ENCODE results near the gene KRTAP15-1. TPM values are rescaled to one million over a fixed set of nuclear protein-coding genes. Genes with fewer than 3 reads are reported as not detected.

The KRTAP15-1 gene
- total and polyA plus RNA-seq, 2 of the 13 experiments (the other 11 are each of a cell fraction or from before 2014, with no cell fraction given): not detected

DNA sequence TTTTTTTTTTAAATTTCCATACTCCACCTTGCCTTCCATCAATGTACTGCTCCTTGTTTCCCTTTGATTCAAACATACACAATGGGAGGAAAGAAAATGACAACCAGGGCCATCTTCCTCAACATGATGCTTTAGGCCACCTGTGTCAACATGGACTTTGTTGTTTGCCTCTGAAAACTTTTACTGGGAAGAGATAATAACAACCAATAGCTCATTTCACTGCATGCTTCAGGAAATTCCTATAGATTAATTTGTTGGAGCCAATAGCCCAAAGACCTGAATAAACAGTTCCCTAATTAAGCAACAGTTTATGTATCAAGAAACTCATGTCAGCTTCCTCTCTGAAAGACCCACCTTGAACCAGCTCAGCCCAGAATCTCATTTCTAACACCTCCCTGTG is 3.2 kb downstream of the KRTAP15-1 start:
- FAIRE-seq: no peak
- Histone ChIP-seq H3K36me3 (replicated peaks in 1 of 2; ENCODE audit: control insufficient read depth in 1 of 2, insufficient read depth in 2 of 2, low read length in 2 of 2) (no peaks in the 10 kb centered on the region), H3K27me3 (ENCODE audit: control insufficient read depth in 1 of 2, insufficient read depth in 2 of 2, low read length in 2 of 2) (no peaks in the 10 kb centered on the region), H3K9me3 (ENCODE audit: low read length) (peaks cover 89% of the 10 kb centered on the region), H4K20me1 (ENCODE audit: insufficient read depth, low read length) (no peaks in the 10 kb centered on the region), H3K4me3 (replicated peaks in 1 of 3; ENCODE audit: insufficient read depth in 1 of 3, low read depth in 2 of 3, low read length in 3 of 3) (no peak overlapping the region), H3K79me2 (ENCODE audit: insufficient read depth, low read length) (no peaks in the 10 kb centered on the region), H2AFZ (ENCODE audit: low read length) (no peak overlapping the region), H3K4me2 (ENCODE audit: low read depth, low read length) (no peak overlapping the region), H3K4me1 (ENCODE audit: insufficient read depth, low read length) (no peaks in the 10 kb centered on the region), H3K27ac (ENCODE audit: extremely low read length, insufficient read depth, low read length) (no peak overlapping the region), H3K9ac (ENCODE audit: insufficient read depth, low read depth, low read length) (no peak overlapping the region)
- ChIA-PET POLR2A (no interaction called here), CTCF (ENCODE audit: low intra/inter-chr PET ratio, low total read pairs) (no interaction called here)
- no peak for DNase-seq (ENCODE audit: low spot score)
- ATAC-seq: no peak
- in situ Hi-C loops (cut with HindIII; ENCODE audit: extremely low pct_ligation_motif_present, low pct_unique_long_range_greater_than_20kb) (no loop called here), intact Hi-C loops (cut with micrococcal nuclease; ENCODE audit: unreplicated experiment) (no loop called here)
- BruUV-seq (replicated peaks): no TSS peak
- TF ChIP-seq ARNT (IDR thresholded peaks at IDR 0.05) (no peak), SNAI1 (CRISPR knock-in tag; IDR thresholded peaks at IDR 0.05; ENCODE audit: borderline replicate concordance) (no peak), NFATC3 (CRISPR knock-in tag; IDR thresholded peaks at IDR 0.05) (no peak), MIXL1 (CRISPR knock-in tag; IDR thresholded peaks at IDR 0.05) (no peak), KLF11 (CRISPR knock-in tag; IDR thresholded peaks at IDR 0.05) (no peak), ZNF18 (CRISPR knock-in tag; IDR thresholded peaks at IDR 0.05; ENCODE audit: insufficient replicate concordance) (no peak), NAIF1 (CRISPR knock-in tag; IDR thresholded peaks at IDR 0.05; ENCODE audit: borderline replicate concordance) (no peak), SUZ12 (IDR thresholded peaks at IDR 0.05; ENCODE audit: low read depth, low read length) (no peak), FOXM1 (CRISPR knock-in tag; IDR thresholded peaks at IDR 0.05) (no peak), GATAD1 (CRISPR knock-in tag; IDR thresholded peaks at IDR 0.05) (no peak), SETDB1 (CRISPR knock-in tag; IDR thresholded peaks at IDR 0.05; ENCODE audit: borderline replicate concordance) (no peak)
